ENCODE measurements around the gene CGB5. TPM values are rescaled to one million over a fixed set of nuclear protein-coding genes. Genes with fewer than 3 reads are reported as not detected.
"Not testable (repeated sequence)": the region's sequence is repeated elsewhere in the genome, so short reads cannot be mapped to it uniquely, and the experiment has no call there.

Gene CGB5
- total RNA-seq, 1 experiment from 2014 or later = not detected

GRCh38 chr19:49020342-49020741 is 23.3 kb upstream of the CGB5 start:
- in situ Hi-C loops (cut with HindIII; ENCODE audit: low sequenced_read_pairs) = no loop called here
- DNase-seq (ENCODE audit: low spot score) = no peak

GRCh38 chr19:49020931-49021895 is 22.4 kb upstream of the CGB5 start:
- no peak for DNase-seq (ENCODE audit: low spot score)
- in situ Hi-C loops (cut with HindIII; ENCODE audit: low sequenced_read_pairs) = no loop called here

GRCh38 chr19:49022116-49022515 is 21.5 kb upstream of the CGB5 start:
- in situ Hi-C loops (cut with HindIII; ENCODE audit: low sequenced_read_pairs) = no loop called here
- DNase-seq (ENCODE audit: low spot score) = no peak

- in situ Hi-C loops (cut with HindIII; ENCODE audit: low sequenced_read_pairs); DNase-seq (ENCODE audit: low spot score): not testable (repeated sequence)
Observed at GRCh38 chr19:49024233-49024632, 19.4 kb upstream of the CGB5 start, which contains the start of gene CGB3. CGB3 (minus strand) TSS chr19:49024333; CDS start chr19:49023971, 362 bp downstream.

- DNase-seq (ENCODE audit: low spot score); in situ Hi-C loops (cut with HindIII; ENCODE audit: low sequenced_read_pairs): not testable (repeated sequence)
Observed at GRCh38 chr19:49025088-49025487, 18.6 kb upstream of the CGB5 start.

GRCh38 chr19:49025599-49025998 is 18.0 kb upstream of the CGB5 start:
- in situ Hi-C loops (cut with HindIII; ENCODE audit: low sequenced_read_pairs) = not testable (repeated sequence)

GRCh38 chr19:49028686-49029085 is 15.0 kb upstream of the CGB5 start:
- in situ Hi-C loops (cut with HindIII; ENCODE audit: low sequenced_read_pairs); DNase-seq (ENCODE audit: low spot score): not testable (repeated sequence)

More at GRCh38 chr19:49025599-49025998, 18.0 kb upstream of the CGB5 start:
- DNase-seq (ENCODE audit: low spot score) = not testable (repeated sequence)

GRCh38 chr19:49029749-49030148 is 13.9 kb upstream of the CGB5 start:
- in situ Hi-C loops (cut with HindIII; ENCODE audit: low sequenced_read_pairs); DNase-seq (ENCODE audit: low spot score): not testable (repeated sequence)

GRCh38 chr19:49030323-49030722 is 13.3 kb upstream of the CGB5 start:
- DNase-seq (ENCODE audit: low spot score); in situ Hi-C loops (cut with HindIII; ENCODE audit: low sequenced_read_pairs): not testable (repeated sequence)

GRCh38 chr19:49031642-49032301 is 11.9 kb upstream of the CGB5 start, which contains the start of gene CGB2:
CGB2 (plus strand) TSS chr19:49031890; CDS start chr19:49032096, 206 bp downstream.
- DNase-seq (ENCODE audit: low spot score); in situ Hi-C loops (cut with HindIII; ENCODE audit: low sequenced_read_pairs): not testable (repeated sequence)

- DNase-seq (ENCODE audit: low spot score); in situ Hi-C loops (cut with HindIII; ENCODE audit: low sequenced_read_pairs): not testable (repeated sequence)
Observed at GRCh38 chr19:49036815-49037214, 6.8 kb upstream of the CGB5 start, which contains the start of gene CGB1. CGB1 (minus strand) TSS chr19:49036895; CDS start chr19:49036711, 184 bp downstream.

- DNase-seq (ENCODE audit: low spot score); in situ Hi-C loops (cut with HindIII; ENCODE audit: low sequenced_read_pairs): not testable (repeated sequence)
Observed at GRCh38 chr19:49038111-49038510, 5.5 kb upstream of the CGB5 start.

- DNase-seq (ENCODE audit: low spot score); in situ Hi-C loops (cut with HindIII; ENCODE audit: low sequenced_read_pairs): not testable (repeated sequence)
Observed at GRCh38 chr19:49038557-49039276, 4.9 kb upstream of the CGB5 start.

GRCh38 chr19:49039736-49040135 is 3.9 kb upstream of the CGB5 start:
- in situ Hi-C loops (cut with HindIII; ENCODE audit: low sequenced_read_pairs); DNase-seq (ENCODE audit: low spot score): not testable (repeated sequence)

GRCh38 chr19:49042177-49042576 is 1.5 kb upstream of the CGB5 start:
- in situ Hi-C loops (cut with HindIII; ENCODE audit: low sequenced_read_pairs) = no loop called here

GRCh38 chr19:49042666-49043065 is 982 bp upstream of the CGB5 start:
- in situ Hi-C loops (cut with HindIII; ENCODE audit: low sequenced_read_pairs); DNase-seq (ENCODE audit: low spot score): not testable (repeated sequence)

More at GRCh38 chr19:49042177-49042576, 1.5 kb upstream of the CGB5 start:
- no peak for DNase-seq (ENCODE audit: low spot score)

- DNase-seq (ENCODE audit: low spot score); in situ Hi-C loops (cut with HindIII; ENCODE audit: low sequenced_read_pairs): not testable (repeated sequence)
Observed at GRCh38 chr19:49049011-49049410, 5.4 kb downstream of the CGB5 start, which contains the start of gene CGB8. CGB8 (minus strand) TSS chr19:49049111; CDS start chr19:49048739, 372 bp downstream.

GRCh38 chr19:49049834-49050233 is 6.2 kb downstream of the CGB5 start:
- in situ Hi-C loops (cut with HindIII; ENCODE audit: low sequenced_read_pairs); DNase-seq (ENCODE audit: low spot score): not testable (repeated sequence)
